M059J (cell line): ENCODE measurements around the gene TWNK. TPM values are rescaled to one million over a fixed set of nuclear protein-coding genes. Genes with fewer than 3 reads are reported as not detected.
"Not testable (repeated sequence)": the region's sequence is repeated elsewhere in the genome, so short reads cannot be mapped to it uniquely, and the experiment has no call there.

Source experiments
- DNase-seq: peaks from one replicate; pipeline ENCODE4 v3.0.0-alpha.2; 2012; ENCODE audit warnings: low read depth
- total RNA-seq: library from RNA; depleted of rRNA; stranded (reverse); fragments of >200 nt; shearing (Covaris generic); gene quantifications from 2 replicates; pipeline ENCODE4 v1.2.3, GENCODE V29; 2014

The TWNK gene
- total RNA-seq, 1 experiment from 2014 or later = 5.4 TPM

- DNase-seq = peak; percentile 70
Observed at GRCh38 chr10:101030496-101031127, 43.3 kb downstream of the TWNK start.

GRCh38 chr10:101031128-101031795, 43.9 kb downstream of the TWNK start, which contains the start of the genes PDZD7 and SFXN3:
TSS of gene PDZD7 (minus strand) at chr10:101031129. CDS start at chr10:101030219, 910 bp downstream.
TSS of gene SFXN3 (plus strand) at chr10:101031234. CDS start at chr10:101034695, 3,461 bp downstream.
- DNase-seq = peak; percentile 86

GRCh38 chr10:101031796-101032636, 44.7 kb downstream of the TWNK start:
- DNase-seq = peak; percentile 77

GRCh38 chr10:101032637-101033224, 45.4 kb downstream of the TWNK start:
- DNase-seq = peak; percentile 95

- no peak for DNase-seq
Observed at GRCh38 chr10:101033276-101033675, 45.9 kb downstream of the TWNK start.

GRCh38 chr10:101034404-101034803, 47.1 kb downstream of the TWNK start:
- not testable (repeated sequence) for DNase-seq

GRCh38 chr10:101035314-101035713, 48.0 kb downstream of the TWNK start:
- DNase-seq = no peak

GRCh38 chr10:101035916-101036702, 48.8 kb downstream of the TWNK start:
- DNase-seq = no peak

- DNase-seq = no peak
Observed at GRCh38 chr10:101036726-101037125, 49.4 kb downstream of the TWNK start.

- no peak for DNase-seq
Observed at GRCh38 chr10:101038484-101038883, 51.1 kb downstream of the TWNK start.

- DNase-seq = no peak
Observed at GRCh38 chr10:101040061-101040460, 52.7 kb downstream of the TWNK start.

GRCh38 chr10:101040851-101041250, 53.5 kb downstream of the TWNK start:
- no peak for DNase-seq

- peak; percentile 86 for DNase-seq
Observed at GRCh38 chr10:101041252-101041761, 54.0 kb downstream of the TWNK start.

GRCh38 chr10:101042118-101042517, 54.8 kb downstream of the TWNK start:
- no peak for DNase-seq

GRCh38 chr10:101042667-101043362, 55.5 kb downstream of the TWNK start:
- peak; percentile 99 for DNase-seq

GRCh38 chr10:101043363-101043707, 56.0 kb downstream of the TWNK start:
- no peak for DNase-seq
